Esophagus squamous epithelium (tissue), 5 donors: Measurements from ENCODE around the gene PARP12. TPM values are rescaled to one million over a fixed set of nuclear protein-coding genes. Genes with fewer than 3 reads are reported as not detected.
A peak's percentile ranks its signal among the peaks of the same experiment; 100 is the strongest.

Experiments
- DNase-seq: peaks from one replicate; lab custom pipeline; 2025; lab: John Stamatoyannopoulos, UW
- H3K27ac ChIP-seq, 4 donors: fragments of 200-600 bp; sonication (generic); one replicate each; pipeline ENCODE4 v1.5.1; 2016 to 2019; ENCODE audit warnings: mild to moderate bottlenecking in 1 of 4
- H3K27me3 ChIP-seq, 4 donors: fragments of 200-600 bp; sonication (generic); 1 replicate in 3 of 4; 2 replicates in 1 of 4; pipeline versions ENCODE4 v1.5.1 to v1.6.0; 2017 to 2021; ENCODE audit warnings: antibody characterized with exemption in 1 of 4
- H3K36me3 ChIP-seq, 3 donors: fragments of 200-600 bp; sonication (generic); one replicate each; pipeline ENCODE4 v1.5.1; 2016 to 2019
- H3K4me1 ChIP-seq, 3 donors: fragments of 200-600 bp; sonication (generic); one replicate each; pipeline ENCODE4 v1.5.1; 2017 to 2019
- H3K4me3 ChIP-seq, 4 donors: fragments of 200-600 bp; sonication (generic); 1 replicate in 3 of 4; 2 replicates in 1 of 4; pipeline ENCODE4 v1.5.1; 2016 to 2019; ENCODE audit warnings: mild to moderate bottlenecking in 2 of 4, moderate library complexity in 1 of 4
- H3K9me3 ChIP-seq, 3 donors: fragments of 200-600 bp; sonication (generic); one replicate each; pipeline ENCODE4 v1.5.1; 2016 to 2019
- CTCF ChIP-seq, 6 experiments: fragments of 450-650 bp in 4 of 6; fragments of 200-600 bp in 2 of 6; sonication (generic) in 2 of 6; IDR thresholded peaks; one replicate each; pipeline ENCODE4 v1.5.1; 2016 to 2019; ENCODE audit warnings: antibody characterized with exemption in 6 of 6, mild to moderate bottlenecking in 4 of 6, moderate library complexity in 4 of 6
- POLR2A ChIP-seq, 4 donors: fragments of 450-650 bp; IDR thresholded peaks; one replicate each; pipeline ENCODE4 v1.6.1; 2017; ENCODE audit warnings: antibody characterized with exemption in 4 of 4, mild to moderate bottlenecking in 4 of 4, moderate library complexity in 3 of 4
- WGBS, 2 donors: methylation state at CpG; one replicate each; pipeline ENCODE4 v1.1.5; 2018; 5-methylcytosine and 5-hydroxymethylcytosine counted together
- intact Hi-C: fragments of 100-400 bp; cut with DNase I; formaldehyde crosslinking; loops from one replicate; pipeline ENCODE4 v1.15.0; 2022
- total RNA-seq, 4 donors: library from RNA; depleted of rRNA; stranded (reverse); fragments of >200 nt; gene quantifications; one replicate each; pipeline ENCODE4 v1.1.0, GENCODE V29; 2016
- donor health status: DM: yes; HTN: yes; CAD: no.

PARP12 gene
- total RNA-seq, 4 donors from 2014 or later: 17.0 to 28.6 (median 22.1) TPM

- H3K9me3 ChIP-seq: no peaks in the 10 kb centered on the region
- TF ChIP-seq CTCF (IDR thresholded peaks at IDR 0.05) (no peak), POLR2A (IDR thresholded peaks at IDR 0.05) (no peak)
- DNase-seq: no peak
- peaks cover 0 to 6% (median 0%) of the 10 kb centered on the region in 3 donors for H3K4me1 ChIP-seq
- H3K4me3 ChIP-seq: no peak overlapping the region
- 83 to 86% methylated on average over 10 to 11 of the region's 11 CpGs for WGBS, 2 donors
- H3K27me3 ChIP-seq: peaks cover 0 to 6% (median 0%) of the 10 kb centered on the region in 4 donors
- intact Hi-C loops: no loop called here
- H3K27ac ChIP-seq: no peak overlapping the region
- no peaks in the 10 kb centered on the region for H3K36me3 ChIP-seq
These were observed 55.6 kb downstream of the PARP12 start for GRCh38 chr7:140007051-140007690.

- H3K27me3 ChIP-seq: peaks cover 0 to 4% (median 0%) of the 10 kb centered on the region in 4 donors
- no peaks in the 10 kb centered on the region for H3K9me3 ChIP-seq
- no peak overlapping the region for H3K27ac ChIP-seq
- TF ChIP-seq CTCF (IDR thresholded peaks at IDR 0.05): no peak
- no peak for TF ChIP-seq POLR2A (IDR thresholded peaks at IDR 0.05)
- H3K4me1 ChIP-seq: peaks cover 0 to 6% (median 0%) of the 10 kb centered on the region in 3 donors
- intact Hi-C loops: no loop called here
- no peak overlapping the region for H3K4me3 ChIP-seq
- no peak for DNase-seq
- 94 to 96% methylated on average over 8 of the region's 10 CpGs for WGBS, 2 donors
- no peaks in the 10 kb centered on the region for H3K36me3 ChIP-seq
These were observed 56.2 kb downstream of the PARP12 start for GRCh38 chr7:140006600-140006999.

- WGBS, 2 donors: 63 to 66% methylated on average over 4 to 6 of the region's 13 CpGs
- no peaks in the 10 kb centered on the region for H3K9me3 ChIP-seq
- DNase-seq: no peak
- no peaks in the 10 kb centered on the region for H3K36me3 ChIP-seq
- H3K27me3 ChIP-seq: peaks cover 0 to 4% (median 0%) of the 10 kb centered on the region in 4 donors
- peak in 1 of 6 experiments; percentile 33 for TF ChIP-seq CTCF (IDR thresholded peaks at IDR 0.05)
- no peak for TF ChIP-seq POLR2A (IDR thresholded peaks at IDR 0.05)
- no peak overlapping the region for H3K27ac ChIP-seq
- H3K4me1 ChIP-seq: peaks cover 0 to 6% (median 0%) of the 10 kb centered on the region in 3 donors
- no peak overlapping the region for H3K4me3 ChIP-seq
- intact Hi-C loops: no loop called here
These were observed 56.8 kb downstream of the PARP12 start for GRCh38 chr7:140005754-140006503.

- Histone ChIP-seq H3K27me3 (peaks cover 0 to 4% (median 0%) of the 10 kb centered on the region in 4 donors), H3K4me3 (no peak overlapping the region), H3K36me3 (no peaks in the 10 kb centered on the region), H3K9me3 (no peaks in the 10 kb centered on the region), H3K27ac (no peak overlapping the region), H3K4me1 (peaks cover 0 to 6% (median 0%) of the 10 kb centered on the region in 3 donors)
- intact Hi-C loops: no loop called here
- WGBS, 2 donors: 86 to 88% methylated on average over 6 to 7 of the region's 7 CpGs
- DNase-seq: no peak
- TF ChIP-seq POLR2A (IDR thresholded peaks at IDR 0.05) (no peak), CTCF (IDR thresholded peaks at IDR 0.05) (no peak)
These were observed 57.4 kb downstream of the PARP12 start for GRCh38 chr7:140005341-140005740.

GRCh38 chr7:140004672-140005071 lies 58.1 kb downstream of the PARP12 start:
- no peaks in the 10 kb centered on the region for H3K36me3 ChIP-seq
- no peak overlapping the region for H3K4me3 ChIP-seq
- H3K27me3 ChIP-seq: peaks cover 0 to 4% (median 0%) of the 10 kb centered on the region in 4 donors
- TF ChIP-seq POLR2A (IDR thresholded peaks at IDR 0.05) (no peak), CTCF (IDR thresholded peaks at IDR 0.05) (no peak)
- no peak for DNase-seq
- intact Hi-C loops: no loop called here
- WGBS, 2 donors: no CpG with 5 or more reads among the region's 6 CpGs
- peaks cover 0 to 6% (median 0%) of the 10 kb centered on the region in 3 donors for H3K4me1 ChIP-seq
- H3K9me3 ChIP-seq: no peaks in the 10 kb centered on the region
- H3K27ac ChIP-seq: no peak overlapping the region
